Measurements from ENCODE around the gene SDHD. TPM values are rescaled to one million over a fixed set of nuclear protein-coding genes. Genes with fewer than 3 reads are reported as not detected.

The SDHD gene
- total RNA-seq, 1 experiment from 2014 or later = 98.9 TPM

GRCh38 chr11:112073941-112074811, 12.5 kb upstream of the SDHD start, which contains the start of the genes NKAPD1 and PIH1D2:
Gene NKAPD1, plus strand, starts transcription at chr11:112074299. Its CDS starts 1,276 bp downstream, at chr11:112075575.
Gene PIH1D2, minus strand, starts transcription at chr11:112074017. Its CDS starts 843 bp downstream, at chr11:112073174.
- ChIA-PET CTCF (no interaction called here), POLR2A (no interaction called here)
- TF ChIP-seq HMGA2 (CRISPR knock-in tag; IDR thresholded peaks at IDR 0.05) (peak; percentile 17; the same call in 1 of the 2 replicates), JUN (CRISPR knock-in tag; IDR thresholded peaks at IDR 0.05) (0 out of 2 replicates have a peak, but pooled peaks have one; percentile 25), PRDM15 (CRISPR knock-in tag; IDR thresholded peaks at IDR 0.05) (peak; percentile 87), FOXP1 (CRISPR knock-in tag; IDR thresholded peaks at IDR 0.05; ENCODE audit: borderline replicate concordance) (0 out of 2 replicates have a peak, but pooled peaks have one; percentile 43), SMAD3 (CRISPR knock-in tag; IDR thresholded peaks at IDR 0.05; ENCODE audit: borderline replicate concordance) (no peak), TEAD4 (CRISPR knock-in tag; IDR thresholded peaks at IDR 0.05) (no peak), ZNF416 (CRISPR knock-in tag; IDR thresholded peaks at IDR 0.05) (no peak), GABPB1 (CRISPR knock-in tag; IDR thresholded peaks at IDR 0.05) (peak; percentile 45; the same call in 1 of the 2 replicates), TP53 (CRISPR knock-in tag; IDR thresholded peaks at IDR 0.05) (no peak), FOXK1 (CRISPR knock-in tag; IDR thresholded peaks at IDR 0.05) (peak; percentile 41; the same call in 1 of the 2 replicates), CREM (CRISPR knock-in tag; IDR thresholded peaks at IDR 0.05) (0 out of 2 replicates have a peak, but pooled peaks have one; percentile 24)
- TF ChIP-seq, protein P1, sequence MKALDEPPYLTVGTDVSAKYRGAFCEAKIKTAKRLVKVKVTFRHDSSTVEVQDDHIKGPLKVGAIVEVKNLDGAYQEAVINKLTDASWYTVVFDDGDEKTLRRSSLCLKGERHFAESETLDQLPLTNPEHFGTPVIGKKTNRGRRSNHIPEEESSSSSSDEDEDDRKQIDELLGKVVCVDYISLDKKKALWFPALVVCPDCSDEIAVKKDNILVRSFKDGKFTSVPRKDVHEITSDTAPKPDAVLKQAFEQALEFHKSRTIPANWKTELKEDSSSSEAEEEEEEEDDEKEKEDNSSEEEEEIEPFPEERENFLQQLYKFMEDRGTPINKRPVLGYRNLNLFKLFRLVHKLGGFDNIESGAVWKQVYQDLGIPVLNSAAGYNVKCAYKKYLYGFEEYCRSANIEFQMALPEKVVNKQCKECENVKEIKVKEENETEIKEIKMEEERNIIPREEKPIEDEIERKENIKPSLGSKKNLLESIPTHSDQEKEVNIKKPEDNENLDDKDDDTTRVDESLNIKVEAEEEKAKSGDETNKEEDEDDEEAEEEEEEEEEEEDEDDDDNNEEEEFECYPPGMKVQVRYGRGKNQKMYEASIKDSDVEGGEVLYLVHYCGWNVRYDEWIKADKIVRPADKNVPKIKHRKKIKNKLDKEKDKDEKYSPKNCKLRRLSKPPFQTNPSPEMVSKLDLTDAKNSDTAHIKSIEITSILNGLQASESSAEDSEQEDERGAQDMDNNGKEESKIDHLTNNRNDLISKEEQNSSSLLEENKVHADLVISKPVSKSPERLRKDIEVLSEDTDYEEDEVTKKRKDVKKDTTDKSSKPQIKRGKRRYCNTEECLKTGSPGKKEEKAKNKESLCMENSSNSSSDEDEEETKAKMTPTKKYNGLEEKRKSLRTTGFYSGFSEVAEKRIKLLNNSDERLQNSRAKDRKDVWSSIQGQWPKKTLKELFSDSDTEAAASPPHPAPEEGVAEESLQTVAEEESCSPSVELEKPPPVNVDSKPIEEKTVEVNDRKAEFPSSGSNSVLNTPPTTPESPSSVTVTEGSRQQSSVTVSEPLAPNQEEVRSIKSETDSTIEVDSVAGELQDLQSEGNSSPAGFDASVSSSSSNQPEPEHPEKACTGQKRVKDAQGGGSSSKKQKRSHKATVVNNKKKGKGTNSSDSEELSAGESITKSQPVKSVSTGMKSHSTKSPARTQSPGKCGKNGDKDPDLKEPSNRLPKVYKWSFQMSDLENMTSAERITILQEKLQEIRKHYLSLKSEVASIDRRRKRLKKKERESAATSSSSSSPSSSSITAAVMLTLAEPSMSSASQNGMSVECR (CRISPR knock-in tag; IDR thresholded peaks at IDR 0.05; ENCODE audit: borderline replicate concordance) = peak; percentile 22; the same call in 1 of the 2 replicates
- Mint-ChIP-seq H3K9me3 (no peaks in the 10 kb centered on the region), H3K27me3 (ENCODE audit: low read depth) (no peaks in the 10 kb centered on the region), H3K27ac (peak within 1 kb of the TSS; percentile 99), H3K36me3 (peaks cover 15% of the 10 kb centered on the region), H3K4me1 (peaks cover 10% of the 10 kb centered on the region), H3K4me3 (peak within 1 kb of the TSS; percentile 90)
- peak; percentile 98 for ATAC-seq
- DNase-seq (ENCODE audit: low spot score) = peak; percentile 74

DNA sequence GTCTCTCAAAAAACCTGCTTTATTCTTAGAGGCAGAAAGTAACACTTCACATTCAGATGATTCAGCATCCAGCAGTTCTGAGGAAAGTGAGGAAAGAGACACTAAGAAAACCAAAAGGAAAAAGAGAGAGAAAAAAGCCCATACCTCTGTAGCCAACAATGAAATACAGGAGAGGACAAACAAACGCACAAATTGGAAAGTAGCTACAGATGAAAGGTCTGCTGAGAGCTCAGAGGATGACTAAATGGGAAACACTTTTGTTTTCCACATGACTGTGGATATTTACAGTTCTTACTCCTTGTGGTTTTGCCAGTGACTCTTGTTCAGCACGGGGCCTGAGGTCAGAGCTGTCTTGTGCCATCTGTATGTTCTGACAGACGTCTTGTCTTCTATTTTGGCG, 3.9 kb upstream of the SDHD start:
- H3K27me3 Mint-ChIP-seq (ENCODE audit: low read depth) = peaks cover 4% of the 10 kb centered on the region
- peaks cover 74% of the 10 kb centered on the region for H3K36me3 Mint-ChIP-seq
- no peak for ATAC-seq
- no peak for DNase-seq (ENCODE audit: low spot score)
- no peak overlapping the region for H3K4me3 Mint-ChIP-seq
- H3K27ac Mint-ChIP-seq = no peak overlapping the region
- POLR2A ChIA-PET = no interaction called here
- no peaks in the 10 kb centered on the region for H3K9me3 Mint-ChIP-seq
- CTCF ChIA-PET = no interaction called here
- peaks cover 15% of the 10 kb centered on the region for H3K4me1 Mint-ChIP-seq
- TF ChIP-seq MXD4 (CRISPR knock-in tag; IDR thresholded peaks at IDR 0.05; ENCODE audit: borderline replicate concordance) (no peak), EMX1 (CRISPR knock-in tag; IDR thresholded peaks at IDR 0.05) (no peak), ETV6 (CRISPR knock-in tag; IDR thresholded peaks at IDR 0.05) (no peak), GTF2I (CRISPR knock-in tag; conservative IDR thresholded peaks at IDR 0.05) (no peak), ZNF121 (CRISPR knock-in tag; IDR thresholded peaks at IDR 0.05) (no peak)
- TF ChIP-seq, protein P2, sequence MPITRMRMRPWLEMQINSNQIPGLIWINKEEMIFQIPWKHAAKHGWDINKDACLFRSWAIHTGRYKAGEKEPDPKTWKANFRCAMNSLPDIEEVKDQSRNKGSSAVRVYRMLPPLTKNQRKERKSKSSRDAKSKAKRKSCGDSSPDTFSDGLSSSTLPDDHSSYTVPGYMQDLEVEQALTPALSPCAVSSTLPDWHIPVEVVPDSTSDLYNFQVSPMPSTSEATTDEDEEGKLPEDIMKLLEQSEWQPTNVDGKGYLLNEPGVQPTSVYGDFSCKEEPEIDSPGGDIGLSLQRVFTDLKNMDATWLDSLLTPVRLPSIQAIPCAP (CRISPR knock-in tag; IDR thresholded peaks at IDR 0.05) = no peak
- TF ChIP-seq, protein P3, sequence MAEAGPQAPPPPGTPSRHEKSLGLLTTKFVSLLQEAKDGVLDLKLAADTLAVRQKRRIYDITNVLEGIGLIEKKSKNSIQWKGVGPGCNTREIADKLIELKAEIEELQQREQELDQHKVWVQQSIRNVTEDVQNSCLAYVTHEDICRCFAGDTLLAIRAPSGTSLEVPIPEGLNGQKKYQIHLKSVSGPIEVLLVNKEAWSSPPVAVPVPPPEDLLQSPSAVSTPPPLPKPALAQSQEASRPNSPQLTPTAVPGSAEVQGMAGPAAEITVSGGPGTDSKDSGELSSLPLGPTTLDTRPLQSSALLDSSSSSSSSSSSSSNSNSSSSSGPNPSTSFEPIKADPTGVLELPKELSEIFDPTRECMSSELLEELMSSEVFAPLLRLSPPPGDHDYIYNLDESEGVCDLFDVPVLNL (CRISPR knock-in tag; IDR thresholded peaks at IDR 0.05; ENCODE audit: borderline replicate concordance, low read depth) = no peak
- TF ChIP-seq, protein P1 (CRISPR knock-in tag; IDR thresholded peaks at IDR 0.05; ENCODE audit: borderline replicate concordance) = no peak
